CD8-positive, alpha-beta memory T cell (primary cell): ENCODE measurements around the gene UBAP2. TPM values are rescaled to one million over a fixed set of nuclear protein-coding genes. Genes with fewer than 3 reads are reported as not detected.

ENCODE experiments used
- CTCF ChIA-PET: fragments of 350-600 bp; sonication (Branson Sonifier 250); formaldehyde crosslinking; loops from one replicate; lab custom pipeline; 2021; ENCODE audit warnings: antibody characterized with exemption; lab: Charles Lee
- POLR2A ChIA-PET: fragments of 350-600 bp; sonication (Branson Sonifier 250); formaldehyde crosslinking; loops from one replicate; lab custom pipeline; 2021; ENCODE audit warnings: antibody characterized with exemption; lab: Charles Lee
- DNase-seq, 5 donors: peaks; one replicate each; pipeline versions ENCODE4 v3.0.0 to v3.0.0-alpha.2; 2020 to 2022; ENCODE audit warnings: mixed read lengths in 1 of 5
- H3K27ac ChIP-seq: one replicate; pipeline ENCODE4 v1.7.0; 2013; ENCODE audit warnings: low read depth, mild to moderate bottlenecking, low read length, moderate library complexity
- H3K27me3 ChIP-seq: 2 replicates; pipeline ENCODE4 v1.7.0; 2013; ENCODE audit warnings: low read length, mild to moderate bottlenecking; ENCODE audit not compliant: insufficient read depth, poor library complexity, severe bottlenecking
- H3K36me3 ChIP-seq: 2 replicates; pipeline ENCODE4 v1.7.0; 2013; ENCODE audit warnings: mild to moderate bottlenecking, low read length, moderate library complexity; ENCODE audit not compliant: insufficient read depth
- H3K4me1 ChIP-seq: 2 replicates; pipeline ENCODE4 v1.7.0; 2013; ENCODE audit warnings: mild to moderate bottlenecking, low read length, moderate library complexity; ENCODE audit not compliant: insufficient read depth
- H3K4me3 ChIP-seq: 2 replicates; pipeline ENCODE4 v1.7.0; 2013; ENCODE audit warnings: mild to moderate bottlenecking, low read length
- H3K9me3 ChIP-seq: 2 replicates; pipeline ENCODE4 v1.7.0; 2013; ENCODE audit warnings: mild to moderate bottlenecking, low read length
- H3K27ac Mint-ChIP-seq, 8 donors: one replicate each; pipeline ENCODE4 v1.8.0; 2020 to 2021; ENCODE audit warnings: mixed read lengths in 8 of 8, mild to moderate bottlenecking in 6 of 8, inconsistent platforms in 3 of 8, moderate library complexity in 3 of 8
- H3K27me3 Mint-ChIP-seq, 2 donors: one replicate each; pipeline ENCODE4 v1.8.0; 2020 to 2021; ENCODE audit warnings: mixed read lengths in 2 of 2, mild to moderate bottlenecking in 1 of 2, moderate library complexity in 1 of 2
- H3K36me3 Mint-ChIP-seq, 3 donors: one replicate each; pipeline ENCODE4 v1.8.0; 2020 to 2021; ENCODE audit warnings: mixed read lengths in 3 of 3, inconsistent platforms in 1 of 3, mild to moderate bottlenecking in 1 of 3
- H3K4me1 Mint-ChIP-seq, 3 donors: one replicate each; pipeline ENCODE4 v1.8.0; 2020 to 2021; ENCODE audit warnings: mixed read lengths in 3 of 3, inconsistent platforms in 1 of 3, mild to moderate bottlenecking in 1 of 3
- H3K4me3 Mint-ChIP-seq, 7 donors: one replicate each; pipeline ENCODE4 v1.8.0; 2020 to 2021; ENCODE audit warnings: mixed read lengths in 7 of 7, mild to moderate bottlenecking in 6 of 7, moderate library complexity in 4 of 7, inconsistent platforms in 2 of 7
- H3K9me3 Mint-ChIP-seq, 5 donors: one replicate each; pipeline ENCODE4 v1.8.0; 2020 to 2022; ENCODE audit warnings: mixed read lengths in 5 of 5, mild to moderate bottlenecking in 3 of 5, moderate library complexity in 2 of 5, inconsistent platforms in 1 of 5
- polyA plus RNA-seq: library from polyadenylated mRNA; unstranded; fragments of 300-500 nt; fragmentation: Illumina TruSeq; gene quantifications from one replicate; pipeline ENCODE4 v1.2.3, GENCODE V29; 2021
- total RNA-seq, 2 experiments: library from RNA; stranded (reverse); gene quantifications; one replicate each; pipeline ENCODE4 v1.2.3, GENCODE V29; 2021

Gene UBAP2
- total and polyA plus RNA-seq, 3 experiments from 2014 or later: 16.3 to 51.7 (median 50.0) TPM

DNA sequence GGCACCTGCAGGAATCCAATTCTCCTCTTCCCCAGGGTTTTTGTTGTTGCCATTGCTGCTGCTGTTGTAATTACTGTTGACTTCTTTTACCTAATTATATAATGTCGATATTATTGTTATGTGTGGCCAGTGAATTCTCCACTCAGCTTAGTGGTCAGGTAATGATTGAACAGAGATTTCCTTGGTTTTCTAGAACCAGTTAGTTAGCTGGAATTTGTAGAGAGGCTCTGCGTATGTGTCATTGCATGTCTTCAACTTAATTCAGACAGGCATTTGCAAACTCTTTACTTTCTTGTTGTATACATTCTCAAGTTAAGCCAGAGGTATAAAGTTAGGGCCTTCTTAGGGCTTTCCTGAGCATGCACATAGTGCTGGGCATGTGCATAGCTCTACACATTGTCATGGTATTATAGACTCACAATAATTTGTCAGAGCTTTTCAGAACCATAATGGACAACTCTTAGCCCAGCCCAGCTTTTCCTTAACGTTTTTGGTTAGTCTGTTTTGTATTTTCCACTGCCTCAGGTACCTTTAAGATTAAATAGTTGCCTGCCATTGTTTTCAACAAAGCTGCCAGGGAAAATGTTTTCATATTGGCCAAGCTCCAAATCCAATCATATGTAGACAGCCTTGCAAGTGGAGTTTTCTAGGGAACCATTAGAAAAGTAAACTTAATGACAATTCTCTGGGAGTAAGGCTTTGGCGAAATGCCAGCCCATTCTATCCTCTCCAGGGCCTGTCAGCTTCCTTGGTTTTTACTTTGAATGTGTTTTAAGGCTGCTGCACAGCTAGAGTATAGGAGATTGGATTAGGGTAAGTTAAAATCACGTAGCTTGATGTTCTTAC is 163.6 kb downstream of the UBAP2 start:
- Mint-ChIP-seq H3K27ac (peak overlapping the region in 6 of 8 donors; percentile 15 to 64 (median 27)), H3K4me3 (no peak overlapping the region), H3K9me3 (no peaks in the 10 kb centered on the region), H3K27me3 (no peaks in the 10 kb centered on the region), H3K36me3 (peaks cover 0 to 19% (median 0%) of the 10 kb centered on the region in 3 donors), H3K4me1 (peaks cover 31 to 49% (median 35%) of the 10 kb centered on the region in 3 donors)
- ChIA-PET CTCF (interaction anchor here (0.6 kb wide), 1 partner anchor 147 kb away, joined by 3 read pairs; no protein-coding TSS in a partner anchor), POLR2A (interaction anchor here (0.6 kb wide), 1 partner anchor 36 kb away, joined by 3 read pairs; no protein-coding TSS in a partner anchor)
- DNase-seq: no peak
- H3K4me1 ChIP-seq: no peaks in the 10 kb centered on the region
- H3K4me3 ChIP-seq: no peak overlapping the region
- no peaks in the 10 kb centered on the region for H3K27me3 ChIP-seq
- H3K36me3 ChIP-seq: no peaks in the 10 kb centered on the region
- H3K27ac ChIP-seq: no peak overlapping the region
- no peaks in the 10 kb centered on the region for H3K9me3 ChIP-seq

DNA sequence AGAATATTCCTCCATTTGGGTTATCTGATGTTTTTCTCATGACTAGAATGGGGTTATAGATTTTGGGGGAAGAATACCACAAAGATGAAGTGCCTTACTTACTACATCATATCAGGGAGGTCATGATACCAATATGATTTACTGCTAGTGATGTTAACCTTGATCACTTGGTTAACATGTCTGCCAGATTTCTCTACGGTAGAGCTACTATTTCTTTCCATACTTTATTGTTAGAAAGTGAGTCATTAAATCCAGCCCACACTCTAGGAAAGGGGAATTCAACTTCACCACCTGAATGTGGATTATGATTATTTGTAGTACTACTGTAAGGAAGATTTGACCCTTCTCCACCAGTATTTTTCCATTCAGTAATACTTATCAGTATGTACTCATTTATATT is 167.1 kb downstream of the UBAP2 start:
- Mint-ChIP-seq H3K4me3 (no peak overlapping the region), H3K9me3 (no peaks in the 10 kb centered on the region), H3K4me1 (peaks cover 46 to 73% (median 57%) of the 10 kb centered on the region in 3 donors), H3K27me3 (no peaks in the 10 kb centered on the region), H3K27ac (peak overlapping the region in 2 of 8 donors; percentile 8 to 70), H3K36me3 (peaks cover 0 to 1% (median 0%) of the 10 kb centered on the region in 3 donors)
- H3K4me1 ChIP-seq: no peaks in the 10 kb centered on the region
- no peaks in the 10 kb centered on the region for H3K27me3 ChIP-seq
- POLR2A ChIA-PET: no interaction called here
- no peaks in the 10 kb centered on the region for H3K9me3 ChIP-seq
- CTCF ChIA-PET: no interaction called here
- no peak overlapping the region for H3K4me3 ChIP-seq
- H3K36me3 ChIP-seq: no peaks in the 10 kb centered on the region
- H3K27ac ChIP-seq: no peak overlapping the region
- no peak for DNase-seq

GRCh38 chr9:33880211-33881089 is 168.2 kb downstream of the UBAP2 start:
- DNase-seq: no peak
- H3K27ac ChIP-seq: no peak overlapping the region
- H3K27me3 ChIP-seq: no peaks in the 10 kb centered on the region
- no peak overlapping the region for H3K4me3 ChIP-seq
- no peaks in the 10 kb centered on the region for H3K36me3 ChIP-seq
- Mint-ChIP-seq H3K9me3 (no peaks in the 10 kb centered on the region), H3K36me3 (no peaks in the 10 kb centered on the region), H3K27ac (peak overlapping the region in 1 of 8 donors; percentile 49), H3K4me3 (peak overlapping the region in 1 of 7 donors; percentile 3), H3K4me1 (peaks cover 46 to 72% (median 57%) of the 10 kb centered on the region in 3 donors), H3K27me3 (no peaks in the 10 kb centered on the region)
- no peaks in the 10 kb centered on the region for H3K4me1 ChIP-seq
- POLR2A ChIA-PET: no interaction called here
- H3K9me3 ChIP-seq: no peaks in the 10 kb centered on the region
- CTCF ChIA-PET: no interaction called here

DNA sequence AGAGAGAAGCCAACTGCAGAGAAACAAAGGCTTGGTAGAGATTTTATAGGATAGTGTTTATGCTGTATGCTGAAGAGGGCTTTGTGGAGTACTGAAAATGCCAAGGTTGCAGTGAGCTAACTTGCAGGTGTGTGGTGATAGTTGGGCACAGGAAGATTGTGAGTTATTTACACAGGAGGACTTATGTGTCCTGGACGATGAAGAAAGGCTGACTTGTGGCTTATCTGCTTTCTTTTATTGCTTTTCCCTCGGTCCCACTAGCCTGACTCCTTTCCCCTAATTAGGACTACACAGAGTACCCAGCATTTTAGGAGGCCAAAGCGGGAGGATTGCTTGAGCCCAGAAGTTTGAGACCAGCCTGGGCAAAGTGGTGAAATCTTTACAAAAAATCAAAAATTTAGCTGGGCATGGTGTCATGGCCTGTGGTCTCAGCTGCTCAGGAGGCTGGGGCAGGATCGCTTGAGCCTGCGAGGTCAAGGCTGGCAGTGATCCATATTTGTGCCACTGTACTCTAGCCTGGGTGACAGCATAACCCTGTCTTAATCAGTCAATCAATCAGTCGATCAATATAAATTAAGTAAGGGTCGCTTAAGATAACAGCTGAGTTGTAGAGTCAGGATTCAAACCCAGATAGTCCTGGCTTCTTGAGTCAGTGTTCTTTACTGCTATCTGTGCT is 169.9 kb downstream of the UBAP2 start:
- H3K4me1 Mint-ChIP-seq: peaks cover 34 to 58% (median 49%) of the 10 kb centered on the region in 3 donors

DNA sequence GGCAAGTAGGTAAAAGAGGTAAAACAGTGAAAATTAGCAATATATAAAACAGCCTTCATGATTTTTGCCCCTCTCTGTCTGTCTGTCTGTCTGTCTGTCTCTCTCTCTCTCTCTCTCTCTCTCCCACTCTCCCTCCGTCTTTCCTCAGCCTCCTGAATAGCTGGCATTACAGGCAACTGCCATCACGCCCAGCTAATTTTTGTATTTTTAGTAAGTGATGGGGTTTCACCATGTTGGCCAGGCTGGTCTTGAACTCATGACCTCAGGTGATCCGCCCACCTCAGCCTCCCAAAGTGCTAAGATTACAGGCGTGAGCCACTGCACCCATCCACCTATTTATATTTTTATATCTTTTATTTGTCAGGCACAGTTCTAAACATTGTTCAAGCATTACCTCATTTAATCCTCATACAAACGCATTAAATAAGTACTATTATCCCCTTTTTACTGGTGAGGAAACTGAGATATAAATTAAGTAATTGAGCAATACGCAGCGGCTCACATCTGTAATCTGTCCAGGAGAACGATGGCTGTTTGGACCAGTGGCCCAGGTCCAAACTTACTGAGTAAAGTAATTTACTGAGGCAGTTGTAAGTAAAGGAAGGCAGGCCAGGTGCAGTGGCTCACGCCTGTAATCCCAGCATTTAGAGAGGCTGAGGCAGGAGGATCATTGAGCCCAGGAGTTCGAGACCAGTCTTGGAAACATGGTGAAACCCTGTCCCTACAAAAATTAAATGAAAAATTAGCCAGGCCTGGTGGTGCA is 170.8 kb downstream of the UBAP2 start:
- Histone ChIP-seq H3K36me3 (no peaks in the 10 kb centered on the region), H3K27ac (no peak overlapping the region), H3K9me3 (no peaks in the 10 kb centered on the region), H3K27me3 (no peaks in the 10 kb centered on the region), H3K4me1 (no peaks in the 10 kb centered on the region), H3K4me3 (no peak overlapping the region)
- Mint-ChIP-seq H3K9me3 (no peaks in the 10 kb centered on the region), H3K4me1 (peaks cover 29 to 52% (median 45%) of the 10 kb centered on the region in 3 donors), H3K4me3 (no peak overlapping the region), H3K27me3 (no peaks in the 10 kb centered on the region), H3K36me3 (no peaks in the 10 kb centered on the region), H3K27ac (peak overlapping the region in 3 of 8 donors; percentile 16 to 73 (median 54))
- ChIA-PET CTCF (no interaction called here), POLR2A (no interaction called here)
- DNase-seq: no peak

More for the DNA sequence above, 169.9 kb downstream of the UBAP2 start:
- no peak for DNase-seq
- H3K36me3 Mint-ChIP-seq: no peaks in the 10 kb centered on the region
- Histone ChIP-seq H3K36me3 (no peaks in the 10 kb centered on the region), H3K27me3 (no peaks in the 10 kb centered on the region), H3K4me3 (no peak overlapping the region), H3K4me1 (no peaks in the 10 kb centered on the region), H3K9me3 (no peaks in the 10 kb centered on the region), H3K27ac (no peak overlapping the region)
- POLR2A ChIA-PET: no interaction called here
- no peaks in the 10 kb centered on the region for H3K27me3 Mint-ChIP-seq
- H3K4me3 Mint-ChIP-seq: no peak overlapping the region
- peak overlapping the region in 2 of 8 donors; percentile 14 to 64 for H3K27ac Mint-ChIP-seq
- CTCF ChIA-PET: no interaction called here
- H3K9me3 Mint-ChIP-seq: no peaks in the 10 kb centered on the region

Other genes starting within 250 kb of the UBAP2 start
- gene UBE2R2, start 231.7 kb downstream of the UBAP2 start, total RNA-seq: 10 to 100 TPM; 28.8 to 30.3 TPM
- gene UBE2R2, start 231.7 kb downstream of the UBAP2 start, polyA plus RNA-seq: 18.0 TPM
- 10 to 100 TPM; 43.0 to 49.2 TPM for gene DCAF12, start 77.8 kb upstream of the UBAP2 start, total RNA-seq
- 18.4 TPM for gene DCAF12, start 77.8 kb upstream of the UBAP2 start, polyA plus RNA-seq
- gene UBAP1, start 130.2 kb upstream of the UBAP2 start, total RNA-seq: 10 to 100 TPM; 39.0 to 39.7 TPM
- gene UBAP1, start 130.2 kb upstream of the UBAP2 start, polyA plus RNA-seq: 50.2 TPM